Tibial nerve (tissue), 4 donors: Measurements from ENCODE around the gene FTCD. TPM values are rescaled to one million over a fixed set of nuclear protein-coding genes. Genes with fewer than 3 reads are reported as not detected.

Experiments used
- DNase-seq, 2 donors: peaks; one replicate each; pipeline ENCODE4 v3.0.0-alpha.2; 2019; ENCODE audit warnings: low spot score in 2 of 2
- H3K27ac ChIP-seq, 4 donors: fragments of 200-600 bp; sonication (generic) in 3 of 4; one replicate each; pipeline ENCODE4 v1.5.1; 2017 to 2019; ENCODE audit warnings: mild to moderate bottlenecking in 1 of 4
- H3K27me3 ChIP-seq, 2 donors: fragments of 200-600 bp; sonication (generic) in 1 of 2; one replicate each; pipeline versions ENCODE4 v1.5.1 to v1.6.0; 2017 to 2019
- H3K36me3 ChIP-seq, 3 donors: fragments of 200-600 bp; sonication (generic); one replicate each; pipeline ENCODE4 v1.5.1; 2018 to 2019
- H3K4me1 ChIP-seq, 4 donors: fragments of 200-600 bp; sonication (generic) in 3 of 4; one replicate each; pipeline ENCODE4 v1.5.1; 2017 to 2019
- H3K4me3 ChIP-seq, 4 donors: fragments of 200-600 bp; sonication (generic) in 3 of 4; one replicate each; pipeline ENCODE4 v1.5.1; 2017 to 2019; ENCODE audit warnings: mild to moderate bottlenecking in 1 of 4, moderate library complexity in 1 of 4
- H3K9me3 ChIP-seq, 4 donors: fragments of 200-600 bp; sonication (generic) in 3 of 4; one replicate each; pipeline ENCODE4 v1.5.1; 2017 to 2019
- CTCF ChIP-seq, 5 experiments: fragments of 200-600 bp in 3 of 5; fragments of 450-650 bp in 2 of 5; sonication (generic) in 3 of 5; IDR thresholded peaks; one replicate each; pipeline ENCODE4 v1.5.1; 2016 to 2019; ENCODE audit warnings: antibody characterized with exemption in 5 of 5, mild to moderate bottlenecking in 3 of 5, moderate library complexity in 2 of 5
- EP300 ChIP-seq, 2 donors: sonication (generic); formaldehyde crosslinking; IDR thresholded peaks; one replicate each; pipeline ENCODE4 v1.6.1; 2017; ENCODE audit warnings: antibody characterized with exemption in 2 of 2, mild to moderate bottlenecking in 1 of 2
- POLR2A ChIP-seq, 2 donors: fragments of 450-650 bp; IDR thresholded peaks; one replicate each; pipeline ENCODE4 v1.6.1; 2017; ENCODE audit warnings: antibody characterized with exemption in 2 of 2, mild to moderate bottlenecking in 2 of 2, moderate library complexity in 2 of 2
- WGBS, 2 donors: methylation state at CpG; one replicate each; pipeline ENCODE4 v1.1.5; 2018; 5-methylcytosine and 5-hydroxymethylcytosine counted together
- total RNA-seq, 4 donors: library from RNA; depleted of rRNA; stranded (reverse); fragments of >200 nt; gene quantifications; one replicate each; pipeline ENCODE4 v1.1.0, GENCODE V29; 2016

FTCD gene
- total RNA-seq, 4 donors from 2014 or later, result 2.2 to 21.2 (median 2.5) TPM

- no peaks in the 10 kb centered on the region for H3K9me3 ChIP-seq
- peaks cover 0 to 5% (median 0%) of the 10 kb centered on the region in 3 donors for H3K36me3 ChIP-seq
- WGBS, 2 donors, result 86 to 90% methylated on average over 10 of the region's 10 CpGs
- no peak for DNase-seq
- H3K4me1 ChIP-seq, result peaks cover 0 to 15% (median 0%) of the 10 kb centered on the region in 4 donors
- H3K27me3 ChIP-seq, result peaks cover 0 to 12% of the 10 kb centered on the region in 2 donors
- TF ChIP-seq POLR2A (IDR thresholded peaks at IDR 0.05), result no peak
- TF ChIP-seq EP300 (IDR thresholded peaks at IDR 0.05), result no peak
- TF ChIP-seq CTCF (IDR thresholded peaks at IDR 0.05), result no peak
- no peak overlapping the region for H3K4me3 ChIP-seq
- H3K27ac ChIP-seq, result no peak overlapping the region
These were observed 3.4 kb upstream of the FTCD start for GRCh38 chr21:46158666-46159300.

GRCh38 chr21:46157987-46158451, 2.6 kb upstream of the FTCD start:
- no peak for TF ChIP-seq POLR2A (IDR thresholded peaks at IDR 0.05)
- no peak overlapping the region for H3K4me3 ChIP-seq
- WGBS, 2 donors, result 88 to 89% methylated on average over 15 of the region's 15 CpGs
- H3K4me1 ChIP-seq, result peaks cover 0 to 21% (median 3%) of the 10 kb centered on the region in 4 donors
- no peaks in the 10 kb centered on the region for H3K9me3 ChIP-seq
- peaks cover 0 to 5% (median 0%) of the 10 kb centered on the region in 3 donors for H3K36me3 ChIP-seq
- no peak overlapping the region for H3K27ac ChIP-seq
- no peak for DNase-seq
- H3K27me3 ChIP-seq, result peaks cover 0 to 16% of the 10 kb centered on the region in 2 donors

- Histone ChIP-seq H3K9me3 (no peaks in the 10 kb centered on the region), H3K4me3 (no peak overlapping the region), H3K27ac (no peak overlapping the region), H3K4me1 (peaks cover 0 to 24% (median 5%) of the 10 kb centered on the region in 4 donors), H3K36me3 (peaks cover 0 to 5% (median 0%) of the 10 kb centered on the region in 3 donors), H3K27me3 (peaks cover 0 to 22% of the 10 kb centered on the region in 2 donors)
- TF ChIP-seq CTCF (IDR thresholded peaks at IDR 0.05) (no peak), POLR2A (IDR thresholded peaks at IDR 0.05) (no peak), EP300 (IDR thresholded peaks at IDR 0.05) (no peak)
- WGBS, 2 donors, result 83 to 87% methylated on average over 12 of the region's 12 CpGs
- DNase-seq, result peak in 1 of 2 donors; percentile 7
These were observed 2.1 kb upstream of the FTCD start for GRCh38 chr21:46157396-46157986.

- WGBS, 2 donors, result 64 to 71% methylated on average over 10 of the region's 10 CpGs
- peaks cover 0 to 5% (median 0%) of the 10 kb centered on the region in 3 donors for H3K36me3 ChIP-seq
These were observed 1.3 kb upstream of the FTCD start for GRCh38 chr21:46156678-46157077.

GRCh38 chr21:46156378-46156645, 933 bp upstream of the FTCD start:
- TF ChIP-seq EP300 (IDR thresholded peaks at IDR 0.05) (no peak), POLR2A (IDR thresholded peaks at IDR 0.05) (no peak), CTCF (IDR thresholded peaks at IDR 0.05) (no peak)
- H3K27me3 ChIP-seq, result peaks cover 0 to 11% of the 10 kb centered on the region in 2 donors
- H3K4me3 ChIP-seq, result no peak overlapping the region
- H3K4me1 ChIP-seq, result peaks cover 0 to 13% (median 5%) of the 10 kb centered on the region in 4 donors
- peak in 1 of 2 donors; percentile 5 for DNase-seq
- 83 to 86% methylated on average over 7 of the region's 7 CpGs for WGBS, 2 donors
- no peak overlapping the region for H3K27ac ChIP-seq
- H3K36me3 ChIP-seq, result peaks cover 0 to 4% (median 0%) of the 10 kb centered on the region in 3 donors
- H3K9me3 ChIP-seq, result no peaks in the 10 kb centered on the region

More at GRCh38 chr21:46156678-46157077, 1.3 kb upstream of the FTCD start:
- Histone ChIP-seq H3K4me1 (peaks cover 0 to 17% (median 5%) of the 10 kb centered on the region in 4 donors), H3K27me3 (peaks cover 0 to 15% of the 10 kb centered on the region in 2 donors), H3K9me3 (no peaks in the 10 kb centered on the region), H3K4me3 (no peak overlapping the region), H3K27ac (no peak overlapping the region)
- peak in 1 of 2 donors; percentile 7 for DNase-seq
- no peak for TF ChIP-seq POLR2A (IDR thresholded peaks at IDR 0.05)
- no peak for TF ChIP-seq CTCF (IDR thresholded peaks at IDR 0.05)
